GM10266 (cell line): ENCODE data around the gene VWC2.

Source experiments
- DNase-seq: peaks from one replicate; pipeline ENCODE4 v3.0.0; 2012; ENCODE audit errors: extremely low spot score
- TF ChIP-seq, protein P1 (sequence below): IDR thresholded peaks from 2 replicates; pipeline ENCODE4 v1.5.1; 2012; ENCODE audit warnings: mild to moderate bottlenecking, low read depth; ENCODE audit not compliant: control insufficient read depth, insufficient read depth; ENCODE audit errors: missing control alignments

The VWC2 gene

DNA sequence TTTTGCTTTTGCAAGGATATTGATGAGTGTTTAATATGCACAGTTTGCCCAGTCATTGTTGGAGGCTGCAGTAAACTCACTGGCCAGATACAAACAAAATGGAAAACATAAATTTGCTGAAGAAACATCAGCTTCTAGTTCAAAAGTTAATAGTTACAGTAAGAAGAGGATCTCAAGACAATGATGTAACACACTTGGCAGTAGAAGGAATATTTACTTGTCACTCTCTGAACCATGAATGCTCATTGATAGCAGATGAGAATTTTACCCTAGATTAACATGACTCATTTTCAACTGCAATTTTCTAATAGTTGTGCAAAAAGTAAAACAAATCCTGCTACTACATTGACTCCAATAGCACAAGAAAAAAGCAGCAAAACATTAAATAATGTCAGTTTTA lies 47.7 kb downstream of the VWC2 start:
- no peak for DNase-seq
- TF ChIP-seq, protein P1, sequence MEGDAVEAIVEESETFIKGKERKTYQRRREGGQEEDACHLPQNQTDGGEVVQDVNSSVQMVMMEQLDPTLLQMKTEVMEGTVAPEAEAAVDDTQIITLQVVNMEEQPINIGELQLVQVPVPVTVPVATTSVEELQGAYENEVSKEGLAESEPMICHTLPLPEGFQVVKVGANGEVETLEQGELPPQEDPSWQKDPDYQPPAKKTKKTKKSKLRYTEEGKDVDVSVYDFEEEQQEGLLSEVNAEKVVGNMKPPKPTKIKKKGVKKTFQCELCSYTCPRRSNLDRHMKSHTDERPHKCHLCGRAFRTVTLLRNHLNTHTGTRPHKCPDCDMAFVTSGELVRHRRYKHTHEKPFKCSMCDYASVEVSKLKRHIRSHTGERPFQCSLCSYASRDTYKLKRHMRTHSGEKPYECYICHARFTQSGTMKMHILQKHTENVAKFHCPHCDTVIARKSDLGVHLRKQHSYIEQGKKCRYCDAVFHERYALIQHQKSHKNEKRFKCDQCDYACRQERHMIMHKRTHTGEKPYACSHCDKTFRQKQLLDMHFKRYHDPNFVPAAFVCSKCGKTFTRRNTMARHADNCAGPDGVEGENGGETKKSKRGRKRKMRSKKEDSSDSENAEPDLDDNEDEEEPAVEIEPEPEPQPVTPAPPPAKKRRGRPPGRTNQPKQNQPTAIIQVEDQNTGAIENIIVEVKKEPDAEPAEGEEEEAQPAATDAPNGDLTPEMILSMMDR, result no peak

DNA sequence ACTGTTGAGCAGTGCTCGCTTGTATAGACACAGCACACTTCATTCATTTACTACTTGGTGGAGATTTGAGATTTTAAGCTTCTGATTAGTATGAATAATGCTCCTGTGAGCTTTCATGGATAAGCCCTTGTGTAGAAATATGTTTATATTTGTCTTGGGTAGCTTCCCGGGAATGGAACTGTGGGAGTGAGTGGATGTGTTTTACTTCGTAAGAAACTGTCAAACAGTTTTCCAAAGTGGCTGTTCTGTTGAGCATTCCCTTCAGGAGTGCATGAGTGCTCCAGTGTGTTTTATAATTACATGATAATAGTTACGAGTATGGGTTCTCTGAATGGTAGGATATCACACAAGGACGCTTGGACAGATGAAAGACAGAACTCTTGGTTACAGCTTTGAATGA lies 49.4 kb downstream of the VWC2 start:
- TF ChIP-seq, protein P1, result no peak
- DNase-seq, result no peak

DNA sequence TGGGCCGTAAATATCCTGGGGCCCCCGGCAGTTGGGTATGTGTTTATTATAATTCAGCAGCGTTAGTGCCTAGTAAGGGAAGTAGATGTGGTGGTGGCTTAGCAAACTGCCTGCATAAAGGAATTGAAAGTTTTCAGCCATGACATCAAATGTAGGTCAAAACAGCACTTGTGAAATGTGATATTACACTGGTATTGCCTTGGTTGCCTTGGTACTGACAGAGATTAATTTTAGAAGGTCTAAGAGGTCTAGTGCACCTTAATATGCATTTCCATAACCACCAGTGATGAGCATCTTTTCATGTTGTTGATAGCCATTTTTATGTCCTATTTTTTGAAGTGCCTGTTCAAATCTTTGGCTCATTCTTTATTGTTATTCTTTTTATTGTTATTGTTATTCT lies 50.1 kb downstream of the VWC2 start:
- DNase-seq, result no peak
- TF ChIP-seq, protein P1, result no peak

DNA sequence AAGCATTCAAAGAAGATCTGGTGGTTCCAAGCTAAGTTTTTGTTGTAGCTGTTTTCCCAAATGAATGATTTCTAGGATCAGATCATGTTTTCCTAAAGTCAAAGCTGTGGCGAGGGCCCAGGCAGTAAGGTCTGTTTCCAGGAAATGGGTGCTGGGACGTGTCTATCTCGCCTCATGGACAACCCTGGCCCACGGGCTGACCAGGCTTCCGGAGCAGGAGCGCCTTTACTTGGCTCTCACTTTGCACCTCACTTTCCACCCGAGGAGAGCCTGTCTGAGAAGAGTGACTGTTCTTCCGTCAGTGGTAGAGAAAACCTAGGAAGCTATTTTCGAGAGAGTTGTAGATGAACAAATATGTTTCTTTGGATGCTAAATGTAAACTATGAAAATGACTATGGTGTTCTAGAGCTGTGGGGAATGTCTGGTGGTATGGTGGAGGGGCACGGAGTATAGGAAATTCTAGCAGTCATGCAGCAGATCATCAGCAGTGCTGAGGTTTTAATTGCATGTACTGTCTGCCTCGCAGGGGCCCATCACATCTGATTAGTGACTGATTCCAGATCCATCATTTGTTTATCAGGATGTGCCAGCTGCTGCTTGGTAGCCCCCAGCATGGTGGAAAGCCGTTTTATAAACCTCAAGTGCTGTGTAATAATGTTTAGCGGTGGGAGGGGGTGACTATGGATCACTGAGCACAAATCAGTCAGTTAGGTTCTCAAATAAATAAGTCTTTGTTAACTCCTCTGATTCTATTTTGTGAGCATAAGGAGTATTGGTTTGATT lies 66.6 kb downstream of the VWC2 start:
- TF ChIP-seq, protein P1, result no peak
- DNase-seq, result no peak

DNA sequence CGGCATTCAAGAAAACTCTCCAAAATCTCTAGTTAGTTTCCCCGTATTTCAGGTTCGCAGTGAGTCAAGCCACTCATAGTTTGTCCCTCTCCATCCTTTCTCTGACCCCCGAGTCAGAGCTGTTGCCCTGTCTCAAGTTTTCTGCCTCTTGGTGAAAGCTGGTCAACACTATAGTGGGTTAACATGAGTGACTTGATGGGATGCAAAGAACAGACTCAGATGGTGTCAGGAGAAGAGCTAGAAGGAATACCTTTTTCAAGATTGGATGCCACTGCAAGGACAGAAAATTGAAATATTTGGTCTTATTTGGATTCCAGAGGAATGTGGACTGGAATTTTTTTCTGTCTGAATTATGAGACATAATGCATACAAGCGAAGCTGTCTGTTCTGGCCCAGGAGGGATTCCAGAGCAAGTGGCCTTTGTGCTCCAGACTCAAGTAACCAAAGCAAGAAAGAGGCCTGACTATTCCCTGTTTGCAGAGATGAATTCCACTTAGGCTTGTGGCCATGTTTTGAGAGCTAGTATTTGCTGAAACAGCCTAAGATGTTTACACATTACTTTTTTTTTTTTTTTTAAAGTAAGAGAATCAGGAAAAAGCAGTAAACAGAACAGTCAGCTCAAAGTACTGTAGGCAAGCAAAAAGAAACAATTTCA lies 67.4 kb downstream of the VWC2 start:
- DNase-seq, result no peak
- TF ChIP-seq, protein P1, result no peak

DNA sequence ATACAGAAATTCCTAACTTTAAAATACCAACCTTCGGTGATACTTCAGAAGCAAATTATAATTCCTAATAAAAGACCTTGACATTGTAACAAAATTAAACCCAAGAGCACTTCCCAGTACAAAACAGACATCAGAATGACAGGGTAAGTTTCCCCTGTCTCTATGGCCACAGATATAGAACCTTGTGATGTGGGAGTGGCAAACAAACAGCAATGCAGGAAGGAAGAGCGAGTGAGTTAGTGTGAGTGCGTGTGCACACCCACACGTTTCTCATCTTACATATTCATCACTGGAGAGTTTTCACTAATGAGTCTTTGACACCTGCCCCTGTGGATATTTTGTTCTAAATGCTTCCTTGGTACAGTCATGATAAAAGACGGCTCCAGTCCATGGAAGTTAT lies 72.2 kb downstream of the VWC2 start:
- no peak for DNase-seq
- TF ChIP-seq, protein P1, result no peak

DNA sequence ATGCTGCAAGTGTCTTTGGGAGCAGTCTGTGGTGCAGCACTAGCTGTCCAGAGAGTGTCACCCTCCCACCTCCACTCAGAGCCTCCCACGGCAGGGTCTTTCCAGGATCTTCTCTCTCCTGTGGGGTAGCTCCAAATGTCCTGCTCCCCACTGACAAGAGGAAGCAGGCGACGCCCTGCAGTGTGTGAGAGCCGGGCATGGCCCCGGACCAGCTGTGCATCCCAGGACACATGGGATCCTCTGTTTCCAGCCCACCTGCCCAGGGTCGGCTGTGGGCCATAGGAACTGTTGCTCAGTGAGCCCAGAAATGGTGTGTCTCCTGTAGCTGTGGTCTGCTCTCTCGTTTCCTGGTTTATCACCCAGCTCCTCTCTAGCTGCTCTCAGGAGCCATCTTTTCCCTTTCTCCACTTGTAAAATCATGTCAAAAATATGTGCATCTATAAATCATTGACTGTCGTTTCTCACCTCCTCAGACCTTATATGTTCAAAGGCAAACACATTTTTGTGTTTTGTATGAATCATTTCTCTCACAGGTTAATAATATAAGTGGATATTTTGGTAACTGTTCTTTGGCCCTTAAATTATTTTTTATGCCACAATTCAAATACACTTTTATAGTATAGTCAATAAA lies 74.9 kb downstream of the VWC2 start:
- DNase-seq, result no peak
- TF ChIP-seq, protein P1, result no peak
